Amniotic stem cell (primary cell): ENCODE results near the gene KIF4B.
A peak's percentile ranks its signal among the peaks of the same experiment; 100 is the strongest.
"Not testable (repeated sequence)": the region's sequence is repeated elsewhere in the genome, so short reads cannot be mapped to it uniquely, and the experiment has no call there.

Experiments used
- DNase-seq: peaks from one replicate; lab custom pipeline; 2025; lab: John Stamatoyannopoulos, UW

Gene KIF4B, protein sequence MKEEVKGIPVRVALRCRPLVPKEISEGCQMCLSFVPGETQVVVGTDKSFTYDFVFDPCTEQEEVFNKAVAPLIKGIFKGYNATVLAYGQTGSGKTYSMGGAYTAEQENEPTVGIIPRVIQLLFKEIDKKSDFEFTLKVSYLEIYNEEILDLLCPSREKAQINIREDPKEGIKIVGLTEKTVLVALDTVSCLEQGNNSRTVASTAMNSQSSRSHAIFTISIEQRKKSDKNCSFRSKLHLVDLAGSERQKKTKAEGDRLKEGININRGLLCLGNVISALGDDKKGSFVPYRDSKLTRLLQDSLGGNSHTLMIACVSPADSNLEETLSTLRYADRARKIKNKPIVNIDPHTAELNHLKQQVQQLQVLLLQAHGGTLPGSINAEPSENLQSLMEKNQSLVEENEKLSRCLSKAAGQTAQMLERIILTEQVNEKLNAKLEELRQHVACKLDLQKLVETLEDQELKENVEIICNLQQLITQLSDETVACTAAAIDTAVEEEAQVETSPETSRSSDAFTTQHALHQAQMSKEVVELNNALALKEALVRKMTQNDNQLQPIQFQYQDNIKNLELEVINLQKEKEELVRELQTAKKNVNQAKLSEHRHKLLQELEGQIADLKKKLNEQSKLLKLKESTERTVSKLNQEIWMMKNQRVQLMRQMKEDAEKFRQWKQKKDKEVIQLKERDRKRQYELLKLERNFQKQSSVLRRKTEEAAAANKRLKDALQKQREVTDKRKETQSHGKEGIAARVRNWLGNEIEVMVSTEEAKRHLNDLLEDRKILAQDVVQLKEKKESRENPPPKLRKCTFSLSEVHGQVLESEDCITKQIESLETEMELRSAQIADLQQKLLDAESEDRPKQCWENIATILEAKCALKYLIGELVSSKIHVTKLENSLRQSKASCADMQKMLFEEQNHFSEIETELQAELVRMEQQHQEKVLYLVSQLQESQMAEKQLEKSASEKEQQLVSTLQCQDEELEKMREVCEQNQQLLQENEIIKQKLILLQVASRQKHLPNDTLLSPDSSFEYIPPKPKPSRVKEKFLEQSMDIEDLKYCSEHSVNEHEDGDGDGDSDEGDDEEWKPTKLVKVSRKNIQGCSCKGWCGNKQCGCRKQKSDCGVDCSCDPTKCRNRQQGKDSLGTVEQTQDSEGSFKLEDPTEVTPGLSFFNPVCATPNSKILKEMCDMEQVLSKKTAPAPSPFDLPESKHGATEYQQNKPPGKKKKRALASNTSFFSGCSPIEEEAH

DNA sequence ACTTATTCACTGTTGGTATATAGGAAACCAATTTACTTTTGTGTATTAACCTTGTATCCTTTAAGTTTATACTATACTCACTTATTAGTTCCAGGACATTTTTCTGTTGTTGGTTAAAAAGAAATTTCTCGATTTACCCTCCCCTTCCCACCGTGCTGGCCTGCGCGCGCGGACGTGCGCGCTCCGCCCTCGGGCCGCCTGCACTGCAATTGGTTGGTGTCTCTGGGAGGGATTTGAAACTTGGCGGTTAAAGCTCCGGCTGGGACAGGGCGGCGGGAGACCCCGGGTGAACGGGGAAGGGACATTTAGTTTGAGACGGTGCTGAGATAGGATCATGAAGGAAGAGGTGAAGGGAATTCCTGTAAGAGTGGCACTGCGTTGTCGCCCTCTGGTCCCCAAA lies at the start of gene KIF4B:
Gene KIF4B, plus strand, starts transcription at position 230 of the 400 bp plus-strand sequence. Its CDS starts 105 bp downstream, at position 335.
- DNase-seq: no peak

GRCh38 chr5:154966081-154966841 lies 47.3 kb upstream of the KIF4B start:
- DNase-seq: no peak

DNA sequence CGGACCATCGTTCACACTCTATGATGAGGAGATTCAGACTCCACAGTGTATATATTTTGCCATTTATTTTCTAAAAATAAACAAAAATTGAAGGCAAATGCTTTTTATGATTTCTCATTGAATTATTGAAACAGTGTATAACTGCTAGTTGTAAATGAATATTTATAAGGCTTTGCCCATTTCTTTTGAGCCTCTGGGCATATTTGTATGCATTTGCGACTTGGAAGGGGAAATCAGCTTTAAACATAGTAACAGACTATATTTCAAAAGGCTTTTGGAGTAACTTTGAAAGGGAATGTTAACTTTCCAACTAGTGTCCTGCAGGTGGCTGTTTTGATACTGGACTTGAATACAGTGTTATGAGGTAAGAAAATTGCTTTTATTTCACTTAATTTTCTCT lies 46.7 kb upstream of the KIF4B start:
- no peak for DNase-seq

DNA sequence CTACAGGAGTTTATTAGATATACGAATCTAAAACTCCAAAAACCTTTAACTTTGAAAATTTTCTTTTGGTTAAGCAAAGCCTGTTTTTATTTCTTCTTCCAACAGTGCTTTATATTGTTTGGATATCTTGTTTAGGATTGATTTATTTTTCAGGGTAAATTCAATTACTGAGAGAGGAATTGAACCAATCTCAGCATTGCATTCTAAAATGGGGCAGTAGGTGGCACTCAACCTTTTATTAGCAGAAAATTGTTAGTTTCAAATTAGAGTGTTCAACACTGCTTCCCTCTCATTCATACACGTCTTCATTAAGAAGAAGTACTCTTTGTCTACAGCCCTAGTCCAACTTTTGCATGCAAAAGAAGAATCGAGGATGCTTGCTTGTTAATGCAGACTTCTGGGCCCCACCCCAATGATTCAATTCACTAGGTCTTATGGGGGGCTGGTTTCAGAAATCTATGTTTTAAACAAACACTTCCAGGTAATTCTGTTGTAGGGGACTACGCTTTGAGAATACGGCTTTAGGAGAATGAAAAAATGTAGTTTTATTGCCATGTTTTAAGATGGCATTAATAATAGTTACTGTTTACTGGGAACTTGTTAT lies 46.0 kb upstream of the KIF4B start:
- no peak for DNase-seq

DNA sequence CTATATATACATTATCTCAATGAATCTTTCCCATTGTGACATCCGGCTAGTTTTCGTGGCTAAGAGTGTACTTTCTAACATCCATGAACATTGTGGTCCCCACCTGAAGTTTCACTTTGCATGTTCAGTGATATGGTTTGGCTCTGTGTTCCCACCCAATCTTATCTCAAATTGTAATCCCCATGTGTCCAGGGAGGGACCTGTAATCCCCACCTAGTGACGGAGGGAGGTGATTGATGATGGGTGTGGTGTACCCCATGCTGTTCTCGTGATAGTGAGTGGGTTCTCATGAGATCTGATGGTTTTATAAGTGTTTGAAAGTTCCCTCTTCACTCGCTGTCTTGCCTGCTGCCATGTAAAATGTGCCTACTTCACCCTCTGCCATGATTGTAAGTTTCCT lies 44.6 kb upstream of the KIF4B start:
- DNase-seq: no peak

DNA sequence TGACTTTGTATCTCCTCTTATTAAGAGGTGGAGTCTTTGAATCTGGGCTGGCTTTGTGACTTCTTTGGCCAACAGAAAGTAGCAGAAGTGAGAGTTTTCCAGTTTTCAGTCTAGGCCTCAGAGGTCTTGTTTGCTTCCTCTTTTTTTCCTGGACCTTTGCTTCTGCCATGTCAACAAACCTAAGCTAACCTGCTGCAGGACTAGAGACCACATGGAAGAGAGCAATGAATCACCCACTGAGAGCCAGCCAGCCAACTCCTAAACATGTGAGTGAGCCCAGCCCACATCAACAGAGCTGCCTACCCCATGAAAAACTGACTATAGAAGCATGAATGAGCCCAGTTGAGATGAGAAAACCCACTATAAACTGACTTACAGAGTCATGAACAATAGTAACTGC lies 42.8 kb upstream of the KIF4B start:
- DNase-seq: no peak

GRCh38 chr5:154971501-154971900 lies 42.1 kb upstream of the KIF4B start:
- DNase-seq: no peak

DNA sequence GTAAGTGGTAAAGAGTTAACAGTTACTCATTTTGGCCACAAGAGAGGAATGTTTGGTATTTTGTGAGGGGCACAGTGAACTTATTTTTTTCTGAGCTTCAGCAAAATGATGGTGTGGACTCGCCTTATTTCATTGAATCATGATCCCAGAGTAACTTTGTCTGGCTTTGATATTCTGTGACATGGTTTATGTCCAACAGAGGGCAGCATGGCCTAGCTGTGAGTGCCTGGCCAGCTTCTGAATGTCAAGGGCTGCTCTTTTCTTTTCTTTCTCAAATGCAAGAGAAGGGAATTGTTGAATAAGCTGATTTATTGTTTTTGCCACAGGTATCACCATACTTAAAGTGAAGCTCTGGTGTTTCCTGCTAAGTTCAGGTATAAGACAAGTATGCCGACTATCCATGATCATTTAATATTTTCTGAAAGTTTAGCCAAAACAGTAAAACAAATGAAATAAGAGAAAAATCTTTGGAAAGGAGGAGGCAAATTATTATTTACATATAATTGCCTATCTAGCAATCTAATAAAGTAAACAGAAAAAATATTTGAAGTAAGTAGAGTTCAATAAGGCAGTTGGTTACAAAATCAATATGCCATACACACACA lies 41.0 kb upstream of the KIF4B start:
- peak; percentile 5 for DNase-seq

DNA sequence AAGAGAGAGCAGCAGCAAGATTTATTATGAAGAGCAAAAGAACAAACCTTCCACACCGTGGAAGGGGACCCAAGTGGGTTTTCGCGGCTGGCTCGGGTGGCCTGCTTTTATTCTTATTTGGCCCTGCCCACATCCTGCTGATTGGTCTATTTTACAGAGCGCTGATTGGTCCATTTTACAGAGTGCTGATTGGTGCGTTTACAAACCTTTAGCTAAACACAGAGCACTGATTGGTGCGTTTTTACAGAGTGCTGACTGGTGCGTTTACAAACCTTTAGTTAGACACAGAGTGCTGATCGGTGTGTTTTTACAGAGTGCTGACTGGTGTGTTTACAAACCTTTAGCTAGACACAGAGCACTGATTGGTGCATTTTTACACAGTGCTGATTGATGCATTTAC lies 37.5 kb upstream of the KIF4B start:
- DNase-seq: not testable (repeated sequence)

- no peak for DNase-seq
These were observed 36.1 kb upstream of the KIF4B start for GRCh38 chr5:154977409-154977808.

GRCh38 chr5:154978294-154978693 lies 35.3 kb upstream of the KIF4B start:
- DNase-seq: not testable (repeated sequence)

DNA sequence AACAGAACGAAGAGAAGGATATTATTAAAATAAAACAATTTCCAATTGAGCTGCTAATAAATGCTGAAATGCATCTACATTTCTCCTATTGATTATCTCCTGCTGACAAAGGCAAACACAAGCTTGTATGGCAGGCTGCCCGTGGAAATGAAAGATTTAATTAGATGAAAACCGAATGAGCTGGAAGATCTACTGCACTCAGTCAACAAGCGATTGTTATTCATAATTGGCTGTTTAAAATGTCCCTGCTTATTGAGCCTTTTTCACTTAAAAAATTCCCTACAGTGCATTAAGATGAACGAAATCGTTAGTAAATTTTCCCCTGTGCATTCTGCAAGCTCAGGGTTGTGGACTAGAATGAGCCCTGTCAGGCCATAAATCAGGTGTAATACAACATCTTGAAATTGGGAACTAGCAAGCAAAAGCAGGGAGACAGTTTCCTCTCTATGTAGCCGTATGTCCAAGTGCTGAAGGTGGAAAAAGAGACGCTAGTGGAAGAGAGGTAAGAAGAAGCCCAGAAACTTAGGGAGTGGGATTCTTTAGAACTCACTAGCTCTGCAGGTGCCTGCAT lies 28.5 kb upstream of the KIF4B start:
- DNase-seq: no peak

GRCh38 chr5:154986151-154986550 lies 27.4 kb upstream of the KIF4B start:
- no peak for DNase-seq

GRCh38 chr5:154989626-154990025 lies 23.9 kb upstream of the KIF4B start:
- no peak for DNase-seq

GRCh38 chr5:154993461-154993860 lies 20.1 kb upstream of the KIF4B start:
- DNase-seq: no peak

GRCh38 chr5:154995679-154996078 lies 17.9 kb upstream of the KIF4B start:
- DNase-seq: no peak

- DNase-seq: no peak
These were observed 15.8 kb upstream of the KIF4B start for GRCh38 chr5:154997746-154998145.

- DNase-seq: no peak
These were observed 13.7 kb upstream of the KIF4B start for GRCh38 chr5:154999865-155000264.

DNA sequence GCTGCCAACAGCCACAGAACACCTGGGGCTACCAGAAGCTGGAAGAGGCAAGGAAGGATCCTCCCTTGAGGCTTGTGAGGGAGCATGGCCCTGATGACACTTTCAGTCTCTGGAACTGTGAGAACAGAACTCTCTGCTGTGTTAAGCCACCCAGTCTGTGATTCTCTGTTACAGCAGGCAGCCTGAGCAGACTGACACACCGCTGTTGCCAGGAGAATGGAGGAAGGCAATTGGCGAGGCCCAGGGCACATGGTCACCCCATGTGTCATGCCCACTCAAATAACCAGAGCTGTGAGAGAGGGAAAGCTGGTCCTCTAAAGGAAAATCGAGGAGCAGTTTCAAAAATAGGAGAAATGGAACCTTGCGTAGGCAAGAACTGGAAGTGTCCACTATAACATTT lies 12.0 kb upstream of the KIF4B start:
- DNase-seq: no peak

DNA sequence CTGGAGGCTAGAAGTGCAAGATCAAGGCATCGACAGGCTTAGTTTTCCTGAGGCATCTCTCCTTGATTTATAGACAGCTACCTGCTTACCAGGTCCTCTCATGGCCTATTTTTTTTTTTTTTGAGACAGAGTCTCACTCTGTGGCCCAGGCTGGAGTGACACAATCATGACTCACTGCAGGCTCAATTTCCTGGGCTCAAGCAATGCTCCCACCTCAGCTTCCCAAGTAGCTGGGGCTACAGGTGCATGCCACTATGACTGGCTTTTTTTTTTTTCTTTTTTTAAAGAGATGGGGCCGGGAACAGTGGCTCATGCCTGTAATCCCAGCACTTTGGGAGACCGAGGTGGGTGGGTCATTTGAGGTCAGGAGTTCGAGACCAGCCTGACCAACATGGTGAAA lies 10.8 kb upstream of the KIF4B start:
- DNase-seq: not testable (repeated sequence)
